Ovary (tissue), 9 donors: ENCODE measurements around the gene RHNO1. TPM values are rescaled to one million over a fixed set of nuclear protein-coding genes. Genes with fewer than 3 reads are reported as not detected.
A peak's percentile ranks its signal among the peaks of the same experiment; 100 is the strongest.

Source experiments
- DNase-seq, 5 donors: peaks; one replicate each; pipeline ENCODE4 v3.0.0-alpha.2; 2019 to 2020
- H3K27ac ChIP-seq, 2 donors: fragments of 200-600 bp; one replicate each; pipeline versions ENCODE4 v1.5.1 to v1.8.0; 2019 to 2022
- H3K27me3 ChIP-seq: fragments of 200-600 bp; one replicate; pipeline ENCODE4 v1.8.0; 2022
- H3K36me3 ChIP-seq: fragments of 200-600 bp; sonication (generic); one replicate; pipeline ENCODE4 v1.5.1; 2019
- H3K4me1 ChIP-seq: one replicate; pipeline ENCODE4 v1.8.1; 2013; ENCODE audit warnings: mild to moderate bottlenecking, moderate library complexity; ENCODE audit not compliant: insufficient read depth
- H3K4me3 ChIP-seq: fragments of 200-600 bp; sonication (generic); one replicate; pipeline ENCODE4 v1.5.1; 2017
- H3K9me3 ChIP-seq, 2 donors: fragments of 200-600 bp in 1 of 2; sonication (generic) in 1 of 2; one replicate each; pipeline versions ENCODE4 v1.5.1 to v1.8.1; 2013 to 2019; ENCODE audit warnings: mild to moderate bottlenecking in 1 of 2, moderate library complexity in 1 of 2
- EP300 ChIP-seq: sonication (generic); formaldehyde crosslinking; IDR thresholded peaks from one replicate; pipeline ENCODE4 v1.6.1; 2017; ENCODE audit warnings: antibody characterized with exemption
- POLR2A ChIP-seq: fragments of 450-650 bp; IDR thresholded peaks from one replicate; pipeline ENCODE4 v1.6.1; 2017; ENCODE audit warnings: antibody characterized with exemption, mild to moderate bottlenecking, moderate library complexity
- WGBS, 3 donors: extraction: QIAGEN DNeasy Blood & Tissue Kit in 1 of 3; methylation state at CpG; one replicate each; pipeline versions ENCODE4 v1.1.5 to v1.1.7; 2013 to 2017; 5-methylcytosine and 5-hydroxymethylcytosine counted together
- intact Hi-C, 4 donors: fragments of 100-400 bp; cut with DNase I; formaldehyde crosslinking; loops; one replicate each; pipeline versions ENCODE4 v1.11.0 to v1.15.1; 2022 to 2023
- polyA plus RNA-seq, 2 donors: library from polyadenylated mRNA; stranded (reverse); fragments of 200-250 nt in 1 of 2; fragments of 350-450 nt in 1 of 2; fragmentation: Illumina TruSeq in 1 of 2; extraction: RNeasy Lipid Tissue Mini Kit (QIAGEN cat#74804) in 1 of 2; gene quantifications; one replicate each; pipeline ENCODE4 v1.2.3, GENCODE V29; 2013 to 2014
- total RNA-seq, 7 donors: library from RNA; depleted of rRNA in 2 of 7; stranded (reverse); fragments of >200 nt in 2 of 7; fragmentation: NEBNext Ultra II Directional in 3 of 7; extraction: Animal tissue kit (Norgen Biotek cat#: 25700) in 3 of 7; gene quantifications; one replicate each; pipeline versions ENCODE4 v1.1.0 to v1.2.4, GENCODE V29; 2016 to 2023
- TF ChIP-seq, protein P1 (sequence below), 3 donors: fragments of 450-650 bp in 2 of 3; fragments of 200-600 bp in 1 of 3; IDR thresholded peaks; one replicate each; pipeline versions ENCODE4 v1.5.1 to v1.8.0; 2016 to 2022; ENCODE audit warnings: antibody characterized with exemption in 3 of 3, mild to moderate bottlenecking in 1 of 3
- donor health status: DM: no; HTN: no; CAD: no; lungs with moderate emphysema.
- donor health status: DM: no; HTN: no; CAD: no.
- donor health status: Bipolar disorder and iron deficiency.
- donor health status: DM: yes; HTN: yes; CAD: no.
- donor health status: DM: no; HTN: no; CAD: no.
- donor health status: DM: yes; HTN: yes; CAD: no.

The RHNO1 gene
- total and polyA plus RNA-seq, 9 donors = 10.1 to 26.1 (median 18.7) TPM

GRCh38 chr12:2836574-2836973 is 40.4 kb upstream of the RHNO1 start:
- TF ChIP-seq POLR2A = no peak
- no peak for TF ChIP-seq EP300
- TF ChIP-seq, protein P1, sequence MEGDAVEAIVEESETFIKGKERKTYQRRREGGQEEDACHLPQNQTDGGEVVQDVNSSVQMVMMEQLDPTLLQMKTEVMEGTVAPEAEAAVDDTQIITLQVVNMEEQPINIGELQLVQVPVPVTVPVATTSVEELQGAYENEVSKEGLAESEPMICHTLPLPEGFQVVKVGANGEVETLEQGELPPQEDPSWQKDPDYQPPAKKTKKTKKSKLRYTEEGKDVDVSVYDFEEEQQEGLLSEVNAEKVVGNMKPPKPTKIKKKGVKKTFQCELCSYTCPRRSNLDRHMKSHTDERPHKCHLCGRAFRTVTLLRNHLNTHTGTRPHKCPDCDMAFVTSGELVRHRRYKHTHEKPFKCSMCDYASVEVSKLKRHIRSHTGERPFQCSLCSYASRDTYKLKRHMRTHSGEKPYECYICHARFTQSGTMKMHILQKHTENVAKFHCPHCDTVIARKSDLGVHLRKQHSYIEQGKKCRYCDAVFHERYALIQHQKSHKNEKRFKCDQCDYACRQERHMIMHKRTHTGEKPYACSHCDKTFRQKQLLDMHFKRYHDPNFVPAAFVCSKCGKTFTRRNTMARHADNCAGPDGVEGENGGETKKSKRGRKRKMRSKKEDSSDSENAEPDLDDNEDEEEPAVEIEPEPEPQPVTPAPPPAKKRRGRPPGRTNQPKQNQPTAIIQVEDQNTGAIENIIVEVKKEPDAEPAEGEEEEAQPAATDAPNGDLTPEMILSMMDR (IDR thresholded peaks at IDR 0.05) = no peak
- peaks cover 10% of the 10 kb centered on the region for H3K4me1 ChIP-seq
- no peak overlapping the region for H3K27ac ChIP-seq
- 83 to 94% (median 90%) methylated on average over 8 of the region's 8 CpGs for WGBS, 3 donors
- H3K4me3 ChIP-seq = no peak overlapping the region
- no peaks in the 10 kb centered on the region for H3K27me3 ChIP-seq
- intact Hi-C loops = loop anchor here in 1 of 4 donors (10.0 kb wide), 1 partner anchor 48 kb away; no protein-coding TSS in a partner anchor
- H3K36me3 ChIP-seq = no peaks in the 10 kb centered on the region
- no peaks in the 10 kb centered on the region for H3K9me3 ChIP-seq
- no peak for DNase-seq

- DNase-seq = no peak
- Histone ChIP-seq H3K4me1 (no peaks in the 10 kb centered on the region), H3K27ac (no peak overlapping the region)
Measured at GRCh38 chr12:2841056-2841650, 35.9 kb upstream of the RHNO1 start.

GRCh38 chr12:2842948-2843347 is 34.1 kb upstream of the RHNO1 start:
- H3K9me3 ChIP-seq = no peaks in the 10 kb centered on the region
- H3K4me1 ChIP-seq = no peaks in the 10 kb centered on the region
- no peaks in the 10 kb centered on the region for H3K36me3 ChIP-seq
- TF ChIP-seq POLR2A (no peak), EP300 (no peak)
- TF ChIP-seq, protein P1 (IDR thresholded peaks at IDR 0.05) = no peak
- H3K27ac ChIP-seq = no peak overlapping the region
- intact Hi-C loops = no loop called here
- no peak overlapping the region for H3K4me3 ChIP-seq
- WGBS, 3 donors = 70 to 84% (median 79%) methylated on average over 5 of the region's 5 CpGs
- no peaks in the 10 kb centered on the region for H3K27me3 ChIP-seq
- no peak for DNase-seq

More at GRCh38 chr12:2841056-2841650, 35.9 kb upstream of the RHNO1 start:
- no peaks in the 10 kb centered on the region for H3K27me3 ChIP-seq
- TF ChIP-seq POLR2A (no peak), EP300 (no peak)
- TF ChIP-seq, protein P1 (IDR thresholded peaks at IDR 0.05) = no peak
- H3K9me3 ChIP-seq = no peaks in the 10 kb centered on the region
- no peaks in the 10 kb centered on the region for H3K36me3 ChIP-seq
- 61 to 66% (median 62%) methylated on average over 9 of the region's 9 CpGs for WGBS, 3 donors
- intact Hi-C loops = no loop called here
- no peak overlapping the region for H3K4me3 ChIP-seq

DNA sequence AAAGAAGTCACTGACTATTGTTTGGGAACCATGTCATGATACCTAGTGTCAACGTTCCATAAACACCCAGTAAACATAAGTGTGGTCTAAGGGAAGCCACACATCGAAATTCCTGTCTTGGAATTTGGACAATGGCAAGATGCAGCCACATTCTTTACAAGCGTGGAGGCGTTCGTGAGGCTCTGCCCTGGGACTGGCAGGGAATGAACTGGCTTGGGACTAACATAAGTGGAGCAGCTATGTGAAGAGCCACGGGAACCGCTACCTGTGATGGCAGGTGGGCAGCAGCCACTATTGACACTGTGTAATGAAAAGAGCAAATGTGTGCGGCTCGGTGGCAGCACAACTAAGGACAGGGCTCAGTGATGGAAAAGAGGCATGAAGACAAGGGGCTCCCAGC is 32.2 kb upstream of the RHNO1 start:
- Histone ChIP-seq H3K4me3 (no peak overlapping the region), H3K27me3 (no peaks in the 10 kb centered on the region), H3K36me3 (no peaks in the 10 kb centered on the region), H3K4me1 (peaks cover 12% of the 10 kb centered on the region), H3K27ac (peak overlapping the region in 1 of 2 donors; percentile 11), H3K9me3 (no peaks in the 10 kb centered on the region)
- 83 to 85% (median 84%) methylated on average over 9 of the region's 9 CpGs for WGBS, 3 donors
- DNase-seq = no peak
- intact Hi-C loops = loop anchor here in 1 of 4 donors (5.0 kb wide), 1 partner anchor 98 kb away; no protein-coding TSS in a partner anchor
- TF ChIP-seq, protein P1 (IDR thresholded peaks at IDR 0.05) = no peak
- no peak for TF ChIP-seq POLR2A
- no peak for TF ChIP-seq EP300
